Left lobe of liver (tissue), 1 donor: ENCODE measurements around the gene ASTE1. TPM values are rescaled to one million over a fixed set of nuclear protein-coding genes. Genes with fewer than 3 reads are reported as not detected.

Experiments used
- total RNA-seq: library from RNA; stranded (reverse); gene quantifications from one replicate; pipeline ENCODE4 v1.2.1, GENCODE V29; 2021
- donor health status: DM: no; HTN: yes; CAD: no.

Gene ASTE1
- total RNA-seq, 1 donor from 2014 or later, result 4.5 TPM

Other genes starting within 250 kb of the ASTE1 start
- gene ATP2C1, start 132.7 kb downstream of the ASTE1 start, total RNA-seq, result 21.4 TPM
- 0.48 TPM for gene NEK11, start 52 bp upstream of the ASTE1 start, total RNA-seq